ENCODE results near the gene ITM2C.

GRCh38 chr2:230815088-230815487 lies 49.7 kb upstream of the ITM2C start:
- TF ChIP-seq CTCF (IDR thresholded peaks at IDR 0.05) (no peak), POLR2A (IDR thresholded peaks at IDR 0.05) (no peak)

Data from ovary (tissue), 3 donors.